ENCODE data around the gene MRPL58.

DNA sequence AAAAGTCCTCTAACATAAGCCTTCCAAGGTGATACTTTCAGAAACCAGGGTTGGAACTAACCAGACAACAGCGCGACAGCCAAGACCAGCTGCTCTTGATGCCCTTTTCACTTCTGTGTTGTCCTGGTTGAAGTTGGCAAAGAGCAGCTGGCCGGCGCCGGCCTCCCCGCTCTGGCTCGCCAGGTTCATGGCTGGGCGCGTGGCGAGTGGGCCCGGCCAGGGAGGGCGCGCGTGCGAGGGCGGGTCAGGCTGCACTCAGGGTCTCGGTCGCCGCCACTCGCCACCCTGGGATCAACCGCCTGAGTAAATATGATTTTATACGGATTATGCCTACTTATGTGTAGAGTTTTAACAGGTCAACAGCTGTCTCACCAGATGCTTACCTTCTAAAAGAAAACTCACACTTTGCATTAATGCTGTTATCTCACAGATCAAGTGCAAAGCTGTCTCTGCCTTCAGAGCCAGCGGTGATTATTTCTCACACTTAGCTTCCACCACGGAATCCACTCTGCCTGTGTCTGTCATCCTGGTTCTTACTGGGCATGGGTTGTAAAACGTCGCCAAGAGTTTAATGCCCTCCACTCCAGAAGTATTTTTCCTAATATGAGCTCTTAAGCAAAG is 48.1 kb downstream of the MRPL58 start:
- TF ChIP-seq, protein P1, sequence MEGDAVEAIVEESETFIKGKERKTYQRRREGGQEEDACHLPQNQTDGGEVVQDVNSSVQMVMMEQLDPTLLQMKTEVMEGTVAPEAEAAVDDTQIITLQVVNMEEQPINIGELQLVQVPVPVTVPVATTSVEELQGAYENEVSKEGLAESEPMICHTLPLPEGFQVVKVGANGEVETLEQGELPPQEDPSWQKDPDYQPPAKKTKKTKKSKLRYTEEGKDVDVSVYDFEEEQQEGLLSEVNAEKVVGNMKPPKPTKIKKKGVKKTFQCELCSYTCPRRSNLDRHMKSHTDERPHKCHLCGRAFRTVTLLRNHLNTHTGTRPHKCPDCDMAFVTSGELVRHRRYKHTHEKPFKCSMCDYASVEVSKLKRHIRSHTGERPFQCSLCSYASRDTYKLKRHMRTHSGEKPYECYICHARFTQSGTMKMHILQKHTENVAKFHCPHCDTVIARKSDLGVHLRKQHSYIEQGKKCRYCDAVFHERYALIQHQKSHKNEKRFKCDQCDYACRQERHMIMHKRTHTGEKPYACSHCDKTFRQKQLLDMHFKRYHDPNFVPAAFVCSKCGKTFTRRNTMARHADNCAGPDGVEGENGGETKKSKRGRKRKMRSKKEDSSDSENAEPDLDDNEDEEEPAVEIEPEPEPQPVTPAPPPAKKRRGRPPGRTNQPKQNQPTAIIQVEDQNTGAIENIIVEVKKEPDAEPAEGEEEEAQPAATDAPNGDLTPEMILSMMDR (conservative IDR thresholded peaks at IDR 0.05; ENCODE audit: low read depth in 2 of 2): no peak
- TF ChIP-seq EZH2phosphoT487 (IDR thresholded peaks at IDR 0.05; ENCODE audit: unreplicated experiment) (no peak), NANOG (IDR thresholded peaks at IDR 0.05; ENCODE audit: borderline replicate concordance) (no peak), CREB1 (CRISPR knock-in tag; IDR thresholded peaks at IDR 0.05; ENCODE audit: low read depth) (no peak), POLR2AphosphoS5 (IDR thresholded peaks at IDR 0.05; ENCODE audit: low read depth) (no peak), EZH2 (IDR thresholded peaks at IDR 0.05; ENCODE audit: low read depth, unreplicated experiment) (no peak), JUNB (IDR thresholded peaks at IDR 0.05; ENCODE audit: unreplicated experiment) (no peak), ZNF114 (CRISPR knock-in tag; IDR thresholded peaks at IDR 0.05) (no peak), STAT1 (IDR thresholded peaks at IDR 0.05; ENCODE audit: unreplicated experiment) (no peak), ZNF331 (CRISPR knock-in tag; IDR thresholded peaks at IDR 0.05; ENCODE audit: low read depth) (no peak)
- TF ChIP-seq, protein P2, sequence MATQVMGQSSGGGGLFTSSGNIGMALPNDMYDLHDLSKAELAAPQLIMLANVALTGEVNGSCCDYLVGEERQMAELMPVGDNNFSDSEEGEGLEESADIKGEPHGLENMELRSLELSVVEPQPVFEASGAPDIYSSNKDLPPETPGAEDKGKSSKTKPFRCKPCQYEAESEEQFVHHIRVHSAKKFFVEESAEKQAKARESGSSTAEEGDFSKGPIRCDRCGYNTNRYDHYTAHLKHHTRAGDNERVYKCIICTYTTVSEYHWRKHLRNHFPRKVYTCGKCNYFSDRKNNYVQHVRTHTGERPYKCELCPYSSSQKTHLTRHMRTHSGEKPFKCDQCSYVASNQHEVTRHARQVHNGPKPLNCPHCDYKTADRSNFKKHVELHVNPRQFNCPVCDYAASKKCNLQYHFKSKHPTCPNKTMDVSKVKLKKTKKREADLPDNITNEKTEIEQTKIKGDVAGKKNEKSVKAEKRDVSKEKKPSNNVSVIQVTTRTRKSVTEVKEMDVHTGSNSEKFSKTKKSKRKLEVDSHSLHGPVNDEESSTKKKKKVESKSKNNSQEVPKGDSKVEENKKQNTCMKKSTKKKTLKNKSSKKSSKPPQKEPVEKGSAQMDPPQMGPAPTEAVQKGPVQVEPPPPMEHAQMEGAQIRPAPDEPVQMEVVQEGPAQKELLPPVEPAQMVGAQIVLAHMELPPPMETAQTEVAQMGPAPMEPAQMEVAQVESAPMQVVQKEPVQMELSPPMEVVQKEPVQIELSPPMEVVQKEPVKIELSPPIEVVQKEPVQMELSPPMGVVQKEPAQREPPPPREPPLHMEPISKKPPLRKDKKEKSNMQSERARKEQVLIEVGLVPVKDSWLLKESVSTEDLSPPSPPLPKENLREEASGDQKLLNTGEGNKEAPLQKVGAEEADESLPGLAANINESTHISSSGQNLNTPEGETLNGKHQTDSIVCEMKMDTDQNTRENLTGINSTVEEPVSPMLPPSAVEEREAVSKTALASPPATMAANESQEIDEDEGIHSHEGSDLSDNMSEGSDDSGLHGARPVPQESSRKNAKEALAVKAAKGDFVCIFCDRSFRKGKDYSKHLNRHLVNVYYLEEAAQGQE (IDR thresholded peaks at IDR 0.05; ENCODE audit: unreplicated experiment): no peak
- TF ChIP-seq, protein P3, sequence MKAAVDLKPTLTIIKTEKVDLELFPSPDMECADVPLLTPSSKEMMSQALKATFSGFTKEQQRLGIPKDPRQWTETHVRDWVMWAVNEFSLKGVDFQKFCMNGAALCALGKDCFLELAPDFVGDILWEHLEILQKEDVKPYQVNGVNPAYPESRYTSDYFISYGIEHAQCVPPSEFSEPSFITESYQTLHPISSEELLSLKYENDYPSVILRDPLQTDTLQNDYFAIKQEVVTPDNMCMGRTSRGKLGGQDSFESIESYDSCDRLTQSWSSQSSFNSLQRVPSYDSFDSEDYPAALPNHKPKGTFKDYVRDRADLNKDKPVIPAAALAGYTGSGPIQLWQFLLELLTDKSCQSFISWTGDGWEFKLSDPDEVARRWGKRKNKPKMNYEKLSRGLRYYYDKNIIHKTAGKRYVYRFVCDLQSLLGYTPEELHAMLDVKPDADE (IDR thresholded peaks at IDR 0.05): no peak
- TF ChIP-seq, protein P4, sequence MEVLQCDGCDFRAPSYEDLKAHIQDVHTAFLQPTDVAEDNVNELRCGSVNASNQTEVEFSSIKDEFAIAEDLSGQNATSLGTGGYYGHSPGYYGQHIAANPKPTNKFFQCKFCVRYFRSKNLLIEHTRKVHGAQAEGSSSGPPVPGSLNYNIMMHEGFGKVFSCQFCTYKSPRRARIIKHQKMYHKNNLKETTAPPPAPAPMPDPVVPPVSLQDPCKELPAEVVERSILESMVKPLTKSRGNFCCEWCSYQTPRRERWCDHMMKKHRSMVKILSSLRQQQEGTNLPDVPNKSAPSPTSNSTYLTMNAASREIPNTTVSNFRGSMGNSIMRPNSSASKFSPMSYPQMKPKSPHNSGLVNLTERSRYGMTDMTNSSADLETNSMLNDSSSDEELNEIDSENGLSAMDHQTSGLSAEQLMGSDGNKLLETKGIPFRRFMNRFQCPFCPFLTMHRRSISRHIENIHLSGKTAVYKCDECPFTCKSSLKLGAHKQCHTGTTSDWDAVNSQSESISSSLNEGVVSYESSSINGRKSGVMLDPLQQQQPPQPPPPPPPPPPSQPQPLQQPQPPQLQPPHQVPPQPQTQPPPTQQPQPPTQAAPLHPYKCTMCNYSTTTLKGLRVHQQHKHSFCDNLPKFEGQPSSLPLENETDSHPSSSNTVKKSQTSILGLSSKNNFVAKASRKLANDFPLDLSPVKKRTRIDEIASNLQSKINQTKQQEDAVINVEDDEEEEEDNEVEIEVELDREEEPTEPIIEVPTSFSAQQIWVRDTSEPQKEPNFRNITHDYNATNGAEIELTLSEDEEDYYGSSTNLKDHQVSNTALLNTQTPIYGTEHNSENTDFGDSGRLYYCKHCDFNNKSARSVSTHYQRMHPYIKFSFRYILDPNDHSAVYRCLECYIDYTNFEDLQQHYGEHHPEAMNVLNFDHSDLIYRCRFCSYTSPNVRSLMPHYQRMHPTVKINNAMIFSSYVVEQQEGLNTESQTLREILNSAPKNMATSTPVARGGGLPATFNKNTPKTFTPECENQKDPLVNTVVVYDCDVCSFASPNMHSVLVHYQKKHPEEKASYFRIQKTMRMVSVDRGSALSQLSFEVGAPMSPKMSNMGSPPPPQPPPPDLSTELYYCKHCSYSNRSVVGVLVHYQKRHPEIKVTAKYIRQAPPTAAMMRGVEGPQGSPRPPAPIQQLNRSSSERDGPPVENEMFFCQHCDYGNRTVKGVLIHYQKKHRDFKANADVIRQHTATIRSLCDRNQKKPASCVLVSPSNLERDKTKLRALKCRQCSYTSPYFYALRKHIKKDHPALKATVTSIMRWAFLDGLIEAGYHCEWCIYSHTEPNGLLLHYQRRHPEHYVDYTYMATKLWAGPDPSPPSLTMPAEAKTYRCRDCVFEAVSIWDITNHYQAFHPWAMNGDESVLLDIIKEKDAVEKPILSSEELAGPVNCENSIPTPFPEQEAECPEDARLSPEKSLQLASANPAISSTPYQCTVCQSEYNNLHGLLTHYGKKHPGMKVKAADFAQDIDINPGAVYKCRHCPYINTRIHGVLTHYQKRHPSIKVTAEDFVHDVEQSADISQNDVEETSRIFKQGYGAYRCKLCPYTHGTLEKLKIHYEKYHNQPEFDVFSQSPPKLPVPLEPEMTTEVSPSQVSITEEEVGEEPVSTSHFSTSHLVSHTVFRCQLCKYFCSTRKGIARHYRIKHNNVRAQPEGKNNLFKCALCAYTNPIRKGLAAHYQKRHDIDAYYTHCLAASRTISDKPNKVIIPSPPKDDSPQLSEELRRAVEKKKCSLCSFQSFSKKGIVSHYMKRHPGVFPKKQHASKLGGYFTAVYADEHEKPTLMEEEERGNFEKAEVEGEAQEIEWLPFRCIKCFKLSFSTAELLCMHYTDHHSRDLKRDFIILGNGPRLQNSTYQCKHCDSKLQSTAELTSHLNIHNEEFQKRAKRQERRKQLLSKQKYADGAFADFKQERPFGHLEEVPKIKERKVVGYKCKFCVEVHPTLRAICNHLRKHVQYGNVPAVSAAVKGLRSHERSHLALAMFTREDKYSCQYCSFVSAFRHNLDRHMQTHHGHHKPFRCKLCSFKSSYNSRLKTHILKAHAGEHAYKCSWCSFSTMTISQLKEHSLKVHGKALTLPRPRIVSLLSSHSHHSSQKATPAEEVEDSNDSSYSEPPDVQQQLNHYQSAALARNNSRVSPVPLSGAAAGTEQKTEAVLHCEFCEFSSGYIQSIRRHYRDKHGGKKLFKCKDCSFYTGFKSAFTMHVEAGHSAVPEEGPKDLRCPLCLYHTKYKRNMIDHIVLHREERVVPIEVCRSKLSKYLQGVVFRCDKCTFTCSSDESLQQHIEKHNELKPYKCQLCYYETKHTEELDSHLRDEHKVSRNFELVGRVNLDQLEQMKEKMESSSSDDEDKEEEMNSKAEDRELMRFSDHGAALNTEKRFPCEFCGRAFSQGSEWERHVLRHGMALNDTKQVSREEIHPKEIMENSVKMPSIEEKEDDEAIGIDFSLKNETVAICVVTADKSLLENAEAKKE (CRISPR knock-in tag; IDR thresholded peaks at IDR 0.05): no peak
